Pancreas (tissue), 10 donors: ENCODE measurements around the gene COL20A1. TPM values are rescaled to one million over a fixed set of nuclear protein-coding genes. Genes with fewer than 3 reads are reported as not detected.

Experiments
- ATAC-seq, 4 donors: fragments of 200-7000 bp; cut with Tn5 transposase; one replicate each; pipeline versions ENCODE4 v1.8.0 to v1.9.1; 2020; ENCODE audit warnings: mild to moderate bottlenecking in 4 of 4, moderate library complexity in 4 of 4
- DNase-seq, 6 donors: peaks; one replicate each; pipeline ENCODE4 v3.0.0-alpha.2; 2020
- FAIRE-seq: peaks from 2 replicates; lab custom pipeline; 2012; peaks lifted over from hg19 to GRCh38; lab: Jason Lieb, UNC
- H3K27ac ChIP-seq, 4 donors: fragments of 200-600 bp; sonication (generic); 1 replicate in 3 of 4; 2 replicates in 1 of 4; pipeline versions ENCODE4 v1.5.0 to v1.8.0; 2020
- H3K27me3 ChIP-seq, 4 donors: fragments of 200-600 bp; one replicate each; pipeline ENCODE4 v1.8.0; 2021
- H3K36me3 ChIP-seq, 3 donors: fragments of 200-600 bp; sonication (generic) in 1 of 3; one replicate each; pipeline versions ENCODE4 v1.5.0 to v1.8.0; 2020 to 2021
- H3K4me1 ChIP-seq, 3 donors: fragments of 200-600 bp; one replicate each; pipeline ENCODE4 v1.8.0; 2021
- H3K4me3 ChIP-seq, 4 donors: fragments of 200-600 bp; sonication (generic) in 2 of 4; one replicate each; pipeline versions ENCODE4 v1.5.0 to v1.8.0; 2020 to 2021
- H3K9me3 ChIP-seq, 4 donors: fragments of 200-600 bp; one replicate each; pipeline ENCODE4 v1.8.0; 2021
- WGBS, 2 donors: extraction: QIAGEN DNeasy Blood & Tissue Kit; methylation state at CpG; one replicate each; pipeline ENCODE4 v1.1.7; 2013; 5-methylcytosine and 5-hydroxymethylcytosine counted together
- intact Hi-C, 3 donors: fragments of 100-400 bp; cut with DNase I; formaldehyde crosslinking; loops; one replicate each; pipeline versions ENCODE4 v1.11.1 to v1.14.2; 2022
- polyA plus RNA-seq, 2 donors: library from polyadenylated mRNA; stranded (reverse); fragments of 200-250 nt; gene quantifications; one replicate each; pipeline ENCODE4 v1.2.3, GENCODE V29; 2013
- total RNA-seq, 6 donors: library from RNA; stranded (reverse); fragmentation: NEBNext Ultra II Directional in 4 of 6; extraction: Animal tissue kit (Norgen Biotek cat#: 25700) in 4 of 6; gene quantifications; one replicate each; pipeline versions ENCODE4 v1.2.1 to v1.2.4, GENCODE V29; 2021 to 2023
- TF ChIP-seq, protein P1 (sequence below), 4 donors: fragments of 200-600 bp; sonication (generic) in 3 of 4; IDR thresholded peaks; one replicate each; pipeline versions ENCODE4 v1.5.0 to v1.8.0; 2021; ENCODE audit warnings: antibody characterized with exemption in 4 of 4
- donor health status: healthy with polysubstance abuse.
- donor health status: DM: no; HTN: no; CAD: no; lungs with moderate emphysema.
- donor health status: DM: no; HTN: no; CAD: no.
- donor health status: control.
- donor health status: control.
- donor health status: Bipolar disorder and iron deficiency.
- donor health status: DM: yes; HTN: yes; CAD: no.
- donor health status: DM: no; HTN: no; CAD: no.
- donor health status: DM: no; HTN: no; CAD: no.
- donor health status: DM: yes; HTN: yes; CAD: no.

Gene COL20A1
- total and polyA plus RNA-seq, 8 donors: 0.05 TPM; not detected in 7

DNA sequence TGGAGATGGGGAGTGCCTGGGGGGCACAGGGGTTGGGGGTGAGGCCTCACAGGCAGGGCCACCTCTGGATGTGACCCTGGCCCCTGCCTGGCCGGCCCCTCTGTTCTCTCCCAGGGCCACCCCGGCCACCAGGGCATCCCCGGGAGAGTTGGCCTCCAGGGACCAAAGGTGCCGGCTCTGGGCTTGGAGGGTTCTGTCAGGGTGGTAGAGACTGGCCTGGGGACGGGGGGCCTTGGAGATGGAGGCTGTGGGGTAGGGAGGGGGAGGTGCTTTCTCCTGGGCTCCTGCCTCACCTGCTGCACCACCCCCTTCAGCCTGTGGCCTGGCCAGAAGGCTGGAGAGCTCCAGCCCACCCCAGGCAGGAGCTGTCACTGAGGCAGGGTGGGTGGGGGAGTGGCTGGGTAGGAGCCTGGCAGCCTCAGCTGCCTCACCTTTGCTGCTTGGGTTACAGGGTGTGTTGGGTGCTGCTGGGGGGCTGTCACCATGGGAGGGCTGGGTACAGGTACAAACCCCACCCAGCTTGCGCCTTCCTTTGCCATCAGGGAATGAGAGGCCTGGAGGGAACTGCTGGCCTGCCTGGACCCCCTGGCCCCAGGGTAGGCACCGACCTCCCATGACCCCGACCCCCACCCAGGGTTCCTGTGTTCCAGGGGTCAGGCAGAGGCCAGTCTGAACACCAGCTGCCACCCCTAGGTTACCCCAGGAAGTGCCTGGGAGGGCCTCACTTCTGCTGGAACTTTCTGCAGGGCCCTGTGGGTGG lies 32.7 kb downstream of the COL20A1 start:
- intact Hi-C loops: no loop called here
- H3K4me1 ChIP-seq: no peaks in the 10 kb centered on the region

DNA sequence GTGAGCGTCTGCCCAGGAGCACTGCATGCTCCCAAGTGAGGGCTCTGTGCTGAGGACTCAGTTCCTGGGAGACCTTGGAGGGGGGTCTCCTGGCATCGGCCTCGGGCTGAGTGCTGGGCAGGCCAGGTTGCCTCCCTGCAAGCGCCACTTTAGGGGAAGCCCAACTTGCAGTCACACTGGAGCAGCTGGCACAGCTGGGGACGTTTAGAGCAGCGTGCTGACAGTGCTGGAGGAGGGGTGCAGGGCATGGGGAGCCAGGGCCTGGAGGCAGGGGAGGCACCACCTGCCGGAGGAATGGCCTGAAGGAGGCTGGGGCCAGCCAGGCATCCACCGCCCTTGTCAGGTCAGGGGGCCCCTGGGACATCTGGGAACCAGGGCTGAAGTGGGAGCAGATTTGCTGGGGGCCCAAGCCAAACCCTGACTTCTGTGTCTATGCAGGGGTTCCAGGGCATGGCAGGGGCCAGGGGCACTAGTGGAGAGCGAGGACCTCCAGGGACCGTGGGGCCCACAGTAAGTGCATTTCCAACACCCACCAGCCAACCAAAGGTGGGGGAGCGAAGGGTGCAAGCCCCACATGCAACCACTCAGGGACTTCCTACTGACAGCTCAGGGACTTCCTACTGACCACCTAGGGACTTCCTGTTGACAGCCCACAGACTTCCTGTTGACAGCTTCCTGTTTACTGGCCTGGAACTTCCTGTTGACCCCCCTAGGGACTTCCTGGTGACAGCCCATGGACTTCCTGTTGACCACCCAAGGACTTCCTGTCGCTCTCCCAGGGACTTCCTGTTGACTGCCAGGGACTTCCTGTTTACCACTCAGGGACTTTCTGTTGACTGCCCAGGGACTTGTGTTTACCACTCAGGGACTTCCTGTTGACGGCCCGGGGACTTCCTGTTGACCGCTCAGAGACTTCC lies 33.6 kb downstream of the COL20A1 start:
- H3K4me3 ChIP-seq: no peak overlapping the region
- TF ChIP-seq, protein P1, sequence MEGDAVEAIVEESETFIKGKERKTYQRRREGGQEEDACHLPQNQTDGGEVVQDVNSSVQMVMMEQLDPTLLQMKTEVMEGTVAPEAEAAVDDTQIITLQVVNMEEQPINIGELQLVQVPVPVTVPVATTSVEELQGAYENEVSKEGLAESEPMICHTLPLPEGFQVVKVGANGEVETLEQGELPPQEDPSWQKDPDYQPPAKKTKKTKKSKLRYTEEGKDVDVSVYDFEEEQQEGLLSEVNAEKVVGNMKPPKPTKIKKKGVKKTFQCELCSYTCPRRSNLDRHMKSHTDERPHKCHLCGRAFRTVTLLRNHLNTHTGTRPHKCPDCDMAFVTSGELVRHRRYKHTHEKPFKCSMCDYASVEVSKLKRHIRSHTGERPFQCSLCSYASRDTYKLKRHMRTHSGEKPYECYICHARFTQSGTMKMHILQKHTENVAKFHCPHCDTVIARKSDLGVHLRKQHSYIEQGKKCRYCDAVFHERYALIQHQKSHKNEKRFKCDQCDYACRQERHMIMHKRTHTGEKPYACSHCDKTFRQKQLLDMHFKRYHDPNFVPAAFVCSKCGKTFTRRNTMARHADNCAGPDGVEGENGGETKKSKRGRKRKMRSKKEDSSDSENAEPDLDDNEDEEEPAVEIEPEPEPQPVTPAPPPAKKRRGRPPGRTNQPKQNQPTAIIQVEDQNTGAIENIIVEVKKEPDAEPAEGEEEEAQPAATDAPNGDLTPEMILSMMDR (IDR thresholded peaks at IDR 0.05): no peak
- DNase-seq: peak in 3 of 6 donors; percentile 23 to 52 (median 39)
- H3K36me3 ChIP-seq: no peaks in the 10 kb centered on the region
- intact Hi-C loops: no loop called here
- H3K27me3 ChIP-seq: peaks cover 0 to 4% (median 0%) of the 10 kb centered on the region in 4 donors
- no peak for ATAC-seq
- 74 to 81% methylated on average over 13 to 15 of the region's 15 CpGs for WGBS, 2 donors
- H3K4me1 ChIP-seq: no peaks in the 10 kb centered on the region
- no peak overlapping the region for H3K27ac ChIP-seq
- H3K9me3 ChIP-seq: no peaks in the 10 kb centered on the region
- no peak for FAIRE-seq

More for the DNA sequence above, 32.7 kb downstream of the COL20A1 start:
- no peaks in the 10 kb centered on the region for H3K9me3 ChIP-seq
- DNase-seq (peak in 1 of 6 donors; percentile 39), FAIRE-seq (no peak), ATAC-seq (no peak)
- TF ChIP-seq, protein P1 (IDR thresholded peaks at IDR 0.05): no peak
- WGBS, 2 donors: 58 to 70% methylated on average over 3 to 8 of the region's 8 CpGs
- no peaks in the 10 kb centered on the region for H3K36me3 ChIP-seq
- peaks cover 0 to 4% (median 0%) of the 10 kb centered on the region in 4 donors for H3K27me3 ChIP-seq
- H3K4me3 ChIP-seq: no peak overlapping the region
- H3K27ac ChIP-seq: no peak overlapping the region

- Histone ChIP-seq H3K27me3 (peaks cover 0 to 4% (median 0%) of the 10 kb centered on the region in 4 donors), H3K9me3 (no peaks in the 10 kb centered on the region)
- DNase-seq: no peak
Observed at GRCh38 chr20:63327231-63327745, 34.3 kb downstream of the COL20A1 start.

GRCh38 chr20:63328026-63328700 lies 35.2 kb downstream of the COL20A1 start:
- intact Hi-C loops: no loop called here
- FAIRE-seq: no peak
- H3K9me3 ChIP-seq: no peaks in the 10 kb centered on the region
- TF ChIP-seq, protein P1 (IDR thresholded peaks at IDR 0.05): no peak
- peaks cover 0 to 5% (median 0%) of the 10 kb centered on the region in 4 donors for H3K27me3 ChIP-seq
- WGBS, 2 donors: 61 to 72% methylated on average over 20 of the region's 20 CpGs
- H3K4me1 ChIP-seq: no peaks in the 10 kb centered on the region
- no peak overlapping the region for H3K27ac ChIP-seq
- DNase-seq: peak in 1 of 6 donors; percentile 55
- ATAC-seq: no peak
- H3K4me3 ChIP-seq: no peak overlapping the region
- H3K36me3 ChIP-seq: no peaks in the 10 kb centered on the region

More at GRCh38 chr20:63327231-63327745, 34.3 kb downstream of the COL20A1 start:
- whole genome bisulfite sequencing, 2 donors: 72 to 82% methylated on average over 8 of the region's 8 CpGs
- TF ChIP-seq, protein P1 (IDR thresholded peaks at IDR 0.05): no peak
- ATAC-seq (no peak), FAIRE-seq (no peak)
- Histone ChIP-seq H3K27ac (no peak overlapping the region), H3K4me3 (no peak overlapping the region), H3K36me3 (no peaks in the 10 kb centered on the region), H3K4me1 (no peaks in the 10 kb centered on the region)
- intact Hi-C loops: no loop called here
